Hepatocyte (in vitro differentiated cells): ENCODE data around the gene DOCK2. TPM values are rescaled to one million over a fixed set of nuclear protein-coding genes. Genes with fewer than 3 reads are reported as not detected.

Experiments used
- DNase-seq: peaks from one replicate; pipeline ENCODE4 v3.0.0-alpha.2; 2016; ENCODE audit warnings: low spot score
- H2AFZ ChIP-seq: fragments of 200-600 bp; sonication (generic); 2 replicates; pipeline ENCODE4 v1.6.0; 2016; ENCODE audit warnings: antibody characterized with exemption, mild to moderate bottlenecking
- H3K27ac ChIP-seq: fragments of 200-600 bp; sonication (generic); 2 replicates; pipeline ENCODE4 v1.5.1; 2016; ENCODE audit warnings: mild to moderate bottlenecking
- H3K27me3 ChIP-seq: fragments of 200-600 bp; sonication (generic); 2 replicates; pipeline ENCODE4 v1.6.1; 2016
- H3K36me3 ChIP-seq: fragments of 200-600 bp; sonication (generic); replicated peaks from 2 replicates; pipeline ENCODE4 v1.5.1; 2016; ENCODE audit warnings: low read depth; ENCODE audit not compliant: insufficient read depth
- H3K4me1 ChIP-seq: fragments of 200-600 bp; sonication (generic); 2 replicates; pipeline ENCODE4 v1.5.1; 2016; ENCODE audit warnings: mild to moderate bottlenecking, moderate library complexity; ENCODE audit not compliant: insufficient read depth
- H3K4me2 ChIP-seq: fragments of 200-600 bp; sonication (generic); 2 replicates; pipeline ENCODE4 v1.6.0; 2016
- H3K4me3 ChIP-seq: fragments of 200-600 bp; sonication (generic); 2 replicates; pipeline ENCODE4 v1.5.1; 2016; ENCODE audit warnings: mild to moderate bottlenecking
- H3K79me2 ChIP-seq: fragments of 200-600 bp; sonication (generic); 2 replicates; pipeline ENCODE4 v1.6.0; 2017; ENCODE audit warnings: mild to moderate bottlenecking
- H3K9me2 ChIP-seq: fragments of 200-600 bp; sonication (generic); replicated peaks from 2 replicates; pipeline ENCODE4 v1.6.0; 2017; ENCODE audit warnings: mild to moderate bottlenecking; ENCODE audit not compliant: insufficient read depth
- H3K9me3 ChIP-seq: fragments of 200-600 bp; sonication (generic); 2 replicates; pipeline ENCODE4 v1.5.1; 2016; ENCODE audit warnings: low read depth, mild to moderate bottlenecking
- H4K20me1 ChIP-seq: fragments of 200-600 bp; sonication (generic); 2 replicates; pipeline ENCODE4 v1.6.0; 2016; ENCODE audit warnings: mild to moderate bottlenecking; ENCODE audit not compliant: insufficient read depth, poor library complexity, severe bottlenecking
- CTCF ChIP-seq: fragments of 200-600 bp; sonication (generic); IDR thresholded peaks from 2 replicates; pipeline ENCODE4 v1.5.1; 2016; ENCODE audit warnings: antibody characterized with exemption, mild to moderate bottlenecking; ENCODE audit not compliant: poor library complexity
- EZH2 ChIP-seq: fragments of 200-600 bp; sonication (generic); IDR thresholded peaks from 2 replicates; pipeline ENCODE4 v1.6.1; 2016; ENCODE audit warnings: antibody characterized with exemption, mild to moderate bottlenecking, borderline replicate concordance
- EZH2phosphoT487 ChIP-seq: fragments of 200-600 bp; sonication (generic); IDR thresholded peaks from one replicate; pipeline ENCODE4 v1.6.1; 2018; ENCODE audit warnings: antibody characterized with exemption, mild to moderate bottlenecking, low read depth, moderate library complexity; ENCODE audit not compliant: unreplicated experiment, severe bottlenecking
- WGBS: methylation state at CpG from one replicate; pipeline ENCODE4 v1.1.6; 2016; ENCODE audit warnings: low lambda C conversion rate; ENCODE audit errors: missing lambda C conversion rate; 5-methylcytosine and 5-hydroxymethylcytosine counted together
- polyA plus RNA-seq: library from polyadenylated mRNA; unstranded; fragments of >200 nt; fragmentation: Nextera tagmentation; extraction: Ambion mirVana; gene quantifications from 2 replicates; pipeline ENCODE4 v1.2.1, GENCODE V29; 2016
- total RNA-seq: library from RNA; depleted of rRNA; stranded (reverse); fragments of >200 nt; gene quantifications from 2 replicates; pipeline ENCODE4 v1.2.3, GENCODE V29; 2014

Gene DOCK2
- total and polyA plus RNA-seq, 2 experiments from 2014 or later, result 0.60 TPM; not detected in 1

DNA sequence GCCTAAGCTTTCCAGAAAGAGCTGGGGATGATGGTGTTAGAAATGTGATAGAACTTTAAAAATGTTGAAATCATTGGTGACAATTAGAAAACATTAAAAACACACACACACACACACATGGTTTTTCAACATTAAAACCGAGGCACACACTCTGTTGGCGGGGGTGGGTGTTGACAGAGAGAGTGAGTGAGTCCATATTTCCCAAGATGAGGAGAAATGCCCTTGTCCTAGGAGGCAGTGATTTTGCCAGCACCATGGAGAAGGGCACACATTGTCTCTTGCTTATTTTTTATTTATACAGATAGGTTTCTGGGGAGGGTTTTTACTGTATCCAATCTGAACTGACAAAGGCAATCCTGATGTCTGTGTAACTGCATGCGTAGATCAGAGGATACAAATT is 190.7 kb downstream of the DOCK2 start:
- H3K9me3 ChIP-seq, result no peaks in the 10 kb centered on the region
- no peak for DNase-seq
- no peaks in the 10 kb centered on the region for H4K20me1 ChIP-seq
- H3K79me2 ChIP-seq, result no peaks in the 10 kb centered on the region
- H3K27me3 ChIP-seq, result no peaks in the 10 kb centered on the region
- H3K4me2 ChIP-seq, result no peak overlapping the region
- TF ChIP-seq EZH2, result no peak
- TF ChIP-seq EZH2phosphoT487, result no peak
- no peak for TF ChIP-seq CTCF
- H3K4me3 ChIP-seq, result no peak overlapping the region
- WGBS, result 86% methylated on average over 3 of the region's 3 CpGs
- H3K9me2 ChIP-seq, result no peaks in the 10 kb centered on the region
- H3K4me1 ChIP-seq, result no peaks in the 10 kb centered on the region
- no peaks in the 10 kb centered on the region for H3K36me3 ChIP-seq
- no peak overlapping the region for H3K27ac ChIP-seq
- H2AFZ ChIP-seq, result no peak overlapping the region

DNA sequence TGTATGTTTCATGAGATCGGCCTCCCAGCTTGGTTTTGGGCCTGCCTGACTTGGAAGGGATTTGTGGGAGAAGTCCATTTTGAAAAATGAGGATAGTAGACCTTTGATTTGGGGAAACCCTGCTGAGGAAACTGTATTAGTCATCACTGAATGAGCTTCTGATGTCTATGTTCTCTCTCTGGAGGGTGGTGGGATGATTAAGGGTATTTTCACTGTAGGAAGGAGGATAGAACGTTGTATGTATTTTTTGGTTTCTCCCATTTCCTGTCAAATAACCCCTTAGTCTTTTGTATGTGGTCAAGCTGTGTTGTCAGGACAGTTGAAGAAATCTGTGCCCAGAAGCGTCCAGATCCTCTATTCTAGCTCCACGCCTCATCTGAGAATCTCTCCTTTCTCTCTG is 191.3 kb downstream of the DOCK2 start:
- no peaks in the 10 kb centered on the region for H3K9me3 ChIP-seq
- H3K4me2 ChIP-seq, result no peak overlapping the region
- H3K79me2 ChIP-seq, result no peaks in the 10 kb centered on the region
- no peaks in the 10 kb centered on the region for H3K4me1 ChIP-seq
- no peaks in the 10 kb centered on the region for H3K9me2 ChIP-seq
- no peaks in the 10 kb centered on the region for H3K36me3 ChIP-seq
- WGBS, result 88% methylated on average over 4 of the region's 4 CpGs
- DNase-seq, result no peak
- no peak overlapping the region for H2AFZ ChIP-seq
- H4K20me1 ChIP-seq, result no peaks in the 10 kb centered on the region
- H3K27me3 ChIP-seq, result no peaks in the 10 kb centered on the region
- H3K4me3 ChIP-seq, result no peak overlapping the region
- no peak overlapping the region for H3K27ac ChIP-seq
- TF ChIP-seq EZH2phosphoT487, result no peak

DNA sequence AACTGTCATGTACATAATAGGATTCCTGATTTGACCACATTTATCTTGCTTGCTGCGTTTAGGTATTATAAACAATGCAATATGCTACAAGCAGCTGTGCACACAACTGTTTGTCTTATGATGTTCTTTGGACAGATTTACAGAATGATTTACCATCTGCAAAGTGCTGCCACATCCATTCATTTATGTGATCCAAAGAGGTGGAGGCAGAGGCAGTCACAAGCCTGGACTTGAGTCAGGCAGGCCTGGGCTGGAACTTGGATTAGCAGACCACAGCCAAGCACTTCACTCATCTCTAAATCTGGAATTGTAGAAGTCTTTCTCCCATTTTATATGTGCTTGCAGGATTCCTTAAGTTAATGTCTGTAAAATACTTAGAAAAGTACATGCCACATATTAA is 194.3 kb downstream of the DOCK2 start:
- Histone ChIP-seq H3K27ac (no peak overlapping the region), H3K4me3 (no peak overlapping the region)
- WGBS, result 44% methylated on average over 1 of the region's 1 CpG

GRCh38 chr5:169832304-169832703 is 195.2 kb downstream of the DOCK2 start:
- Histone ChIP-seq H3K79me2 (no peaks in the 10 kb centered on the region), H3K9me2 (no peaks in the 10 kb centered on the region), H3K4me2 (no peak overlapping the region), H3K4me3 (no peak overlapping the region), H3K27me3 (peaks cover 6% of the 10 kb centered on the region), H3K36me3 (no peaks in the 10 kb centered on the region), H3K9me3 (no peaks in the 10 kb centered on the region), H4K20me1 (no peaks in the 10 kb centered on the region), H3K4me1 (no peaks in the 10 kb centered on the region), H3K27ac (no peak overlapping the region), H2AFZ (no peak overlapping the region)
- DNase-seq, result no peak
- TF ChIP-seq CTCF, result no peak
- no peak for TF ChIP-seq EZH2
- no peak for TF ChIP-seq EZH2phosphoT487
- 88% methylated on average over 3 of the region's 3 CpGs for whole genome bisulfite sequencing

More for the DNA sequence above, 194.3 kb downstream of the DOCK2 start:
- H3K4me1 ChIP-seq, result no peaks in the 10 kb centered on the region
- H3K4me2 ChIP-seq, result no peak overlapping the region
- H2AFZ ChIP-seq, result no peak overlapping the region
- H3K9me3 ChIP-seq, result no peaks in the 10 kb centered on the region
- H4K20me1 ChIP-seq, result no peaks in the 10 kb centered on the region
- no peaks in the 10 kb centered on the region for H3K36me3 ChIP-seq
- no peaks in the 10 kb centered on the region for H3K9me2 ChIP-seq
- TF ChIP-seq EZH2phosphoT487 (no peak), CTCF (no peak), EZH2 (no peak)
- peaks cover 3% of the 10 kb centered on the region for H3K27me3 ChIP-seq
- H3K79me2 ChIP-seq, result no peaks in the 10 kb centered on the region
- no peak for DNase-seq
